ENCODE results near the gene COX5B.
"Not testable (repeated sequence)": the region's sequence is repeated elsewhere in the genome, so short reads cannot be mapped to it uniquely, and the experiment has no call there.

- not testable (repeated sequence) for TF ChIP-seq CTCF, POLR2A (IDR thresholded peaks at IDR 0.05)
Observed at GRCh38 chr2:97611895-97612294, 34.0 kb upstream of the COX5B start.

All from testis (tissue), 2 donors.